ENCODE data around the gene RPL37A. TPM values are rescaled to one million over a fixed set of nuclear protein-coding genes. Genes with fewer than 3 reads are reported as not detected.

The RPL37A gene
- total RNA-seq, 1 donor from 2014 or later = 1,730 TPM

GRCh38 chr2:216501854-216502253 lies 3.2 kb downstream of the RPL37A start:
- H3K4me1 ChIP-seq = peaks cover 28% of the 10 kb centered on the region
- no peak for DNase-seq (ENCODE audit: low spot score)
- H3K27me3 ChIP-seq = no peaks in the 10 kb centered on the region
- H3K36me3 Mint-ChIP-seq = peaks cover 55% of the 10 kb centered on the region
- peaks cover 39% of the 10 kb centered on the region for H3K4me1 Mint-ChIP-seq
- no peak overlapping the region for H2AFZ ChIP-seq (replicated peaks)
- peaks cover 72% of the 10 kb centered on the region for H3K79me2 ChIP-seq (ENCODE audit: low read depth)
- H3K27me3 Mint-ChIP-seq (ENCODE audit: insufficient read depth, low read depth) = peaks cover 6% of the 10 kb centered on the region
- H3K9me3 ChIP-seq (ENCODE audit: low read depth) = no peaks in the 10 kb centered on the region
- TF ChIP-seq EZH2phosphoT487 (IDR thresholded peaks at IDR 0.05) (no peak), EZH2 (IDR thresholded peaks at IDR 0.05) (no peak)
- TF ChIP-seq, protein P1, sequence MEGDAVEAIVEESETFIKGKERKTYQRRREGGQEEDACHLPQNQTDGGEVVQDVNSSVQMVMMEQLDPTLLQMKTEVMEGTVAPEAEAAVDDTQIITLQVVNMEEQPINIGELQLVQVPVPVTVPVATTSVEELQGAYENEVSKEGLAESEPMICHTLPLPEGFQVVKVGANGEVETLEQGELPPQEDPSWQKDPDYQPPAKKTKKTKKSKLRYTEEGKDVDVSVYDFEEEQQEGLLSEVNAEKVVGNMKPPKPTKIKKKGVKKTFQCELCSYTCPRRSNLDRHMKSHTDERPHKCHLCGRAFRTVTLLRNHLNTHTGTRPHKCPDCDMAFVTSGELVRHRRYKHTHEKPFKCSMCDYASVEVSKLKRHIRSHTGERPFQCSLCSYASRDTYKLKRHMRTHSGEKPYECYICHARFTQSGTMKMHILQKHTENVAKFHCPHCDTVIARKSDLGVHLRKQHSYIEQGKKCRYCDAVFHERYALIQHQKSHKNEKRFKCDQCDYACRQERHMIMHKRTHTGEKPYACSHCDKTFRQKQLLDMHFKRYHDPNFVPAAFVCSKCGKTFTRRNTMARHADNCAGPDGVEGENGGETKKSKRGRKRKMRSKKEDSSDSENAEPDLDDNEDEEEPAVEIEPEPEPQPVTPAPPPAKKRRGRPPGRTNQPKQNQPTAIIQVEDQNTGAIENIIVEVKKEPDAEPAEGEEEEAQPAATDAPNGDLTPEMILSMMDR (IDR thresholded peaks at IDR 0.05) = no peak
- no peak overlapping the region for H3K4me3 ChIP-seq
- H4K20me1 ChIP-seq (ENCODE audit: low read depth) = peaks cover 79% of the 10 kb centered on the region
- no peak overlapping the region for H3K27ac Mint-ChIP-seq
- H3K27ac ChIP-seq = peak overlapping the region; percentile 32
- no peak overlapping the region for H3K9ac ChIP-seq
- H3K36me3 ChIP-seq = peaks cover 36% of the 10 kb centered on the region
- no peak overlapping the region for H3K4me3 Mint-ChIP-seq
- peaks cover 73% of the 10 kb centered on the region for H3F3A ChIP-seq (ENCODE audit: low read depth)
- no peaks in the 10 kb centered on the region for H3K9me3 Mint-ChIP-seq
- peak overlapping the region; percentile 93 for H3K4me2 ChIP-seq

GRCh38 chr2:216502381-216503158 lies 3.9 kb downstream of the RPL37A start:
- Mint-ChIP-seq H3K4me3 (no peak overlapping the region), H3K9me3 (no peaks in the 10 kb centered on the region), H3K27ac (no peak overlapping the region), H3K27me3 (ENCODE audit: insufficient read depth, low read depth) (peaks cover 4% of the 10 kb centered on the region), H3K36me3 (peaks cover 55% of the 10 kb centered on the region), H3K4me1 (peaks cover 35% of the 10 kb centered on the region)
- Histone ChIP-seq H4K20me1 (ENCODE audit: low read depth) (peaks cover 83% of the 10 kb centered on the region), H3K27ac (no peak overlapping the region), H3K4me1 (peaks cover 25% of the 10 kb centered on the region), H3K4me3 (no peak overlapping the region), H3F3A (ENCODE audit: low read depth) (peaks cover 73% of the 10 kb centered on the region), H3K27me3 (no peaks in the 10 kb centered on the region), H3K79me2 (ENCODE audit: low read depth) (peaks cover 69% of the 10 kb centered on the region), H3K9ac (no peak overlapping the region), H3K9me3 (ENCODE audit: low read depth) (no peaks in the 10 kb centered on the region), H3K4me2 (peak overlapping the region; percentile 93), H3K36me3 (peaks cover 36% of the 10 kb centered on the region), H2AFZ (replicated peaks) (no peak overlapping the region)
- TF ChIP-seq EZH2 (IDR thresholded peaks at IDR 0.05) (no peak), EZH2phosphoT487 (IDR thresholded peaks at IDR 0.05) (no peak)
- TF ChIP-seq, protein P1 (IDR thresholded peaks at IDR 0.05) = no peak
- no peak for DNase-seq (ENCODE audit: low spot score)

- H3K4me3 ChIP-seq = no peak overlapping the region
- H3K27me3 ChIP-seq = no peaks in the 10 kb centered on the region
- peaks cover 55% of the 10 kb centered on the region for H3K36me3 Mint-ChIP-seq
- no peak overlapping the region for H3K27ac Mint-ChIP-seq
- TF ChIP-seq EZH2 (IDR thresholded peaks at IDR 0.05) (no peak), EZH2phosphoT487 (IDR thresholded peaks at IDR 0.05) (no peak)
- TF ChIP-seq, protein P1 (IDR thresholded peaks at IDR 0.05) = no peak
- no peak overlapping the region for H2AFZ ChIP-seq (replicated peaks)
- H3F3A ChIP-seq (ENCODE audit: low read depth) = peaks cover 75% of the 10 kb centered on the region
- H3K4me1 Mint-ChIP-seq = peaks cover 28% of the 10 kb centered on the region
- H3K4me3 Mint-ChIP-seq = no peak overlapping the region
- H3K79me2 ChIP-seq (ENCODE audit: low read depth) = peaks cover 64% of the 10 kb centered on the region
- H3K36me3 ChIP-seq = peaks cover 36% of the 10 kb centered on the region
- H3K4me2 ChIP-seq = no peak overlapping the region
- H3K27ac ChIP-seq = no peak overlapping the region
- H3K27me3 Mint-ChIP-seq (ENCODE audit: insufficient read depth, low read depth) = peaks cover 6% of the 10 kb centered on the region
- peaks cover 19% of the 10 kb centered on the region for H3K4me1 ChIP-seq
- H3K9me3 ChIP-seq (ENCODE audit: low read depth) = no peaks in the 10 kb centered on the region
- no peaks in the 10 kb centered on the region for H3K9me3 Mint-ChIP-seq
- DNase-seq (ENCODE audit: low spot score) = no peak
- peaks cover 83% of the 10 kb centered on the region for H4K20me1 ChIP-seq (ENCODE audit: low read depth)
- H3K9ac ChIP-seq = no peak overlapping the region
Measured at GRCh38 chr2:216503159-216503629, 4.5 kb downstream of the RPL37A start.
